ENCODE results near the gene FBLL1. TPM values are rescaled to one million over a fixed set of nuclear protein-coding genes. Genes with fewer than 3 reads are reported as not detected.

Gene FBLL1
- total and polyA plus RNA-seq, 9 of the 15 experiments (the other 6 are each of a cell fraction or from before 2014, with no cell fraction given) = not detected

DNA sequence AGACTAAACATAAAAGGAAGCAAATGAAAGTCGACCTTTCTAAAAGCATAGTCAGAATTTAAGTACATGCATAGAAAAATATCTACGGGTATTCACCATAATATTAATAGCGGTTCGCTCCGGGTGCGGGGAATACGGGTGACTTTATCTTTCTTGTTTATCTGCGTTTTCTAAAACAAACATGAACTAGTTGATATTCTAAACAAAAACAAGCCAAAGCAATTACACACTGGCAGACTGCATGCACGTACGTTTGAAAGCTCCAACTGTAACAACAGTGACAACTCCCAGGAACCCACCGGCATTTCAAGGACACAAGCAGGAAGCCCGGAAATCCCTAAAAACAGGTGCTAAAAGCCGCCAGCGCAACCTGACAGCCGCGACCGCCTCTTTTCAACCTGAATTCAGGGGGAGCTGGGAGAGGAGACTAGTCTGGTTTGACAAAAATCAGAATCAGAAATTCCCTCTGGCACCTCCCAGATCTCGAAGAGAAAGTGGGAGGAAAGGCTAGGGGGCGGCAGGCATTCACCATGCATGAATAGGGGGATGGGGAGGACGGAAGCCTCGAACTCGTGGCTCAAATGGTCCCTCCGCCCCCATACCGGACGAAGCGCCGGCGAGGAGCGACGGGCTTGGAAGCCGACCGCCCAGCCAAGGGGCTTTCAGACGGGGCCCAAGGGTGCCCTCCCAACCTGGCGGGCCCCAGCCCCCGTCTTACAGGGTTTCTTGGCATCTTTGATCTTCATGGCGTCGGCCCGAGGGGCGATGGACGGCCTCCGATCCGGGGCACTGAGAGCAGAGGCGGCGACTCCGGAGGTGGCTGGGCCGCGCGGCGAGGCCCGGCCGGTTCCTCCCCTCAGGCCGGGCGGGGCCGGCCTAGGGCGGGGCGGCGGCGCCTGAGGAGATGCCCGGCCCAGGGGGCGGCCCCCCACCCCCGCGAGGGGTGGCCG lies 49.7 kb downstream of the FBLL1 start, which contains the start of gene PANK3 (continued):
- TF ChIP-seq CCAR2 (IDR thresholded peaks at IDR 0.05; ENCODE audit: low read depth, low read length) (no peak), KLF6 (CRISPR knock-in tag; IDR thresholded peaks at IDR 0.05; ENCODE audit: borderline replicate concordance) (no peak), ZEB2 (IDR thresholded peaks at IDR 0.05) (no peak), KAT8 (IDR thresholded peaks at IDR 0.05; ENCODE audit: low read depth) (no peak), PRMT5 (CRISPR knock-in tag; IDR thresholded peaks at IDR 0.05) (no peak), CSDE1 (IDR thresholded peaks at IDR 0.05) (no peak), GABPB2 (CRISPR knock-in tag; conservative IDR thresholded peaks at IDR 0.05) (no peak), ZNF668 (CRISPR knock-in tag; IDR thresholded peaks at IDR 0.05) (no peak), ZFP30 (CRISPR knock-in tag; IDR thresholded peaks at IDR 0.05; ENCODE audit: borderline replicate concordance) (no peak), ZNF133 (CRISPR knock-in tag; IDR thresholded peaks at IDR 0.05) (no peak)
- TF ChIP-seq, protein P1, sequence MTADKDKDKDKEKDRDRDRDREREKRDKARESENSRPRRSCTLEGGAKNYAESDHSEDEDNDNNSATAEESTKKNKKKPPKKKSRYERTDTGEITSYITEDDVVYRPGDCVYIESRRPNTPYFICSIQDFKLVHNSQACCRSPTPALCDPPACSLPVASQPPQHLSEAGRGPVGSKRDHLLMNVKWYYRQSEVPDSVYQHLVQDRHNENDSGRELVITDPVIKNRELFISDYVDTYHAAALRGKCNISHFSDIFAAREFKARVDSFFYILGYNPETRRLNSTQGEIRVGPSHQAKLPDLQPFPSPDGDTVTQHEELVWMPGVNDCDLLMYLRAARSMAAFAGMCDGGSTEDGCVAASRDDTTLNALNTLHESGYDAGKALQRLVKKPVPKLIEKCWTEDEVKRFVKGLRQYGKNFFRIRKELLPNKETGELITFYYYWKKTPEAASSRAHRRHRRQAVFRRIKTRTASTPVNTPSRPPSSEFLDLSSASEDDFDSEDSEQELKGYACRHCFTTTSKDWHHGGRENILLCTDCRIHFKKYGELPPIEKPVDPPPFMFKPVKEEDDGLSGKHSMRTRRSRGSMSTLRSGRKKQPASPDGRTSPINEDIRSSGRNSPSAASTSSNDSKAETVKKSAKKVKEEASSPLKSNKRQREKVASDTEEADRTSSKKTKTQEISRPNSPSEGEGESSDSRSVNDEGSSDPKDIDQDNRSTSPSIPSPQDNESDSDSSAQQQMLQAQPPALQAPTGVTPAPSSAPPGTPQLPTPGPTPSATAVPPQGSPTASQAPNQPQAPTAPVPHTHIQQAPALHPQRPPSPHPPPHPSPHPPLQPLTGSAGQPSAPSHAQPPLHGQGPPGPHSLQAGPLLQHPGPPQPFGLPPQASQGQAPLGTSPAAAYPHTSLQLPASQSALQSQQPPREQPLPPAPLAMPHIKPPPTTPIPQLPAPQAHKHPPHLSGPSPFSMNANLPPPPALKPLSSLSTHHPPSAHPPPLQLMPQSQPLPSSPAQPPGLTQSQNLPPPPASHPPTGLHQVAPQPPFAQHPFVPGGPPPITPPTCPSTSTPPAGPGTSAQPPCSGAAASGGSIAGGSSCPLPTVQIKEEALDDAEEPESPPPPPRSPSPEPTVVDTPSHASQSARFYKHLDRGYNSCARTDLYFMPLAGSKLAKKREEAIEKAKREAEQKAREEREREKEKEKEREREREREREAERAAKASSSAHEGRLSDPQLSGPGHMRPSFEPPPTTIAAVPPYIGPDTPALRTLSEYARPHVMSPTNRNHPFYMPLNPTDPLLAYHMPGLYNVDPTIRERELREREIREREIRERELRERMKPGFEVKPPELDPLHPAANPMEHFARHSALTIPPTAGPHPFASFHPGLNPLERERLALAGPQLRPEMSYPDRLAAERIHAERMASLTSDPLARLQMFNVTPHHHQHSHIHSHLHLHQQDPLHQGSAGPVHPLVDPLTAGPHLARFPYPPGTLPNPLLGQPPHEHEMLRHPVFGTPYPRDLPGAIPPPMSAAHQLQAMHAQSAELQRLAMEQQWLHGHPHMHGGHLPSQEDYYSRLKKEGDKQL (CRISPR knock-in tag; IDR thresholded peaks at IDR 0.05; ENCODE audit: borderline replicate concordance) = 0 out of 2 replicates have a peak, but pooled peaks have one; percentile 34
- TF ChIP-seq, protein P2, sequence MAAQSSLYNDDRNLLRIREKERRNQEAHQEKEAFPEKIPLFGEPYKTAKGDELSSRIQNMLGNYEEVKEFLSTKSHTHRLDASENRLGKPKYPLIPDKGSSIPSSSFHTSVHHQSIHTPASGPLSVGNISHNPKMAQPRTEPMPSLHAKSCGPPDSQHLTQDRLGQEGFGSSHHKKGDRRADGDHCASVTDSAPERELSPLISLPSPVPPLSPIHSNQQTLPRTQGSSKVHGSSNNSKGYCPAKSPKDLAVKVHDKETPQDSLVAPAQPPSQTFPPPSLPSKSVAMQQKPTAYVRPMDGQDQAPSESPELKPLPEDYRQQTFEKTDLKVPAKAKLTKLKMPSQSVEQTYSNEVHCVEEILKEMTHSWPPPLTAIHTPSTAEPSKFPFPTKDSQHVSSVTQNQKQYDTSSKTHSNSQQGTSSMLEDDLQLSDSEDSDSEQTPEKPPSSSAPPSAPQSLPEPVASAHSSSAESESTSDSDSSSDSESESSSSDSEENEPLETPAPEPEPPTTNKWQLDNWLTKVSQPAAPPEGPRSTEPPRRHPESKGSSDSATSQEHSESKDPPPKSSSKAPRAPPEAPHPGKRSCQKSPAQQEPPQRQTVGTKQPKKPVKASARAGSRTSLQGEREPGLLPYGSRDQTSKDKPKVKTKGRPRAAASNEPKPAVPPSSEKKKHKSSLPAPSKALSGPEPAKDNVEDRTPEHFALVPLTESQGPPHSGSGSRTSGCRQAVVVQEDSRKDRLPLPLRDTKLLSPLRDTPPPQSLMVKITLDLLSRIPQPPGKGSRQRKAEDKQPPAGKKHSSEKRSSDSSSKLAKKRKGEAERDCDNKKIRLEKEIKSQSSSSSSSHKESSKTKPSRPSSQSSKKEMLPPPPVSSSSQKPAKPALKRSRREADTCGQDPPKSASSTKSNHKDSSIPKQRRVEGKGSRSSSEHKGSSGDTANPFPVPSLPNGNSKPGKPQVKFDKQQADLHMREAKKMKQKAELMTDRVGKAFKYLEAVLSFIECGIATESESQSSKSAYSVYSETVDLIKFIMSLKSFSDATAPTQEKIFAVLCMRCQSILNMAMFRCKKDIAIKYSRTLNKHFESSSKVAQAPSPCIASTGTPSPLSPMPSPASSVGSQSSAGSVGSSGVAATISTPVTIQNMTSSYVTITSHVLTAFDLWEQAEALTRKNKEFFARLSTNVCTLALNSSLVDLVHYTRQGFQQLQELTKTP (IDR thresholded peaks at IDR 0.05; ENCODE audit: low read depth in 1 of 2, partially characterized antibody in 2 of 2) = peak in 1 of 2 experiments; percentile 43
- TF ChIP-seq, protein P3, sequence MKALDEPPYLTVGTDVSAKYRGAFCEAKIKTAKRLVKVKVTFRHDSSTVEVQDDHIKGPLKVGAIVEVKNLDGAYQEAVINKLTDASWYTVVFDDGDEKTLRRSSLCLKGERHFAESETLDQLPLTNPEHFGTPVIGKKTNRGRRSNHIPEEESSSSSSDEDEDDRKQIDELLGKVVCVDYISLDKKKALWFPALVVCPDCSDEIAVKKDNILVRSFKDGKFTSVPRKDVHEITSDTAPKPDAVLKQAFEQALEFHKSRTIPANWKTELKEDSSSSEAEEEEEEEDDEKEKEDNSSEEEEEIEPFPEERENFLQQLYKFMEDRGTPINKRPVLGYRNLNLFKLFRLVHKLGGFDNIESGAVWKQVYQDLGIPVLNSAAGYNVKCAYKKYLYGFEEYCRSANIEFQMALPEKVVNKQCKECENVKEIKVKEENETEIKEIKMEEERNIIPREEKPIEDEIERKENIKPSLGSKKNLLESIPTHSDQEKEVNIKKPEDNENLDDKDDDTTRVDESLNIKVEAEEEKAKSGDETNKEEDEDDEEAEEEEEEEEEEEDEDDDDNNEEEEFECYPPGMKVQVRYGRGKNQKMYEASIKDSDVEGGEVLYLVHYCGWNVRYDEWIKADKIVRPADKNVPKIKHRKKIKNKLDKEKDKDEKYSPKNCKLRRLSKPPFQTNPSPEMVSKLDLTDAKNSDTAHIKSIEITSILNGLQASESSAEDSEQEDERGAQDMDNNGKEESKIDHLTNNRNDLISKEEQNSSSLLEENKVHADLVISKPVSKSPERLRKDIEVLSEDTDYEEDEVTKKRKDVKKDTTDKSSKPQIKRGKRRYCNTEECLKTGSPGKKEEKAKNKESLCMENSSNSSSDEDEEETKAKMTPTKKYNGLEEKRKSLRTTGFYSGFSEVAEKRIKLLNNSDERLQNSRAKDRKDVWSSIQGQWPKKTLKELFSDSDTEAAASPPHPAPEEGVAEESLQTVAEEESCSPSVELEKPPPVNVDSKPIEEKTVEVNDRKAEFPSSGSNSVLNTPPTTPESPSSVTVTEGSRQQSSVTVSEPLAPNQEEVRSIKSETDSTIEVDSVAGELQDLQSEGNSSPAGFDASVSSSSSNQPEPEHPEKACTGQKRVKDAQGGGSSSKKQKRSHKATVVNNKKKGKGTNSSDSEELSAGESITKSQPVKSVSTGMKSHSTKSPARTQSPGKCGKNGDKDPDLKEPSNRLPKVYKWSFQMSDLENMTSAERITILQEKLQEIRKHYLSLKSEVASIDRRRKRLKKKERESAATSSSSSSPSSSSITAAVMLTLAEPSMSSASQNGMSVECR (CRISPR knock-in tag; IDR thresholded peaks at IDR 0.05) = peak; percentile 43; the same call in 1 of the 2 replicates

Data from K562 (cell line).